Transverse colon (tissue), 4 donors: Measurements from ENCODE around the gene VPS18.

Experiments
- POLR2A ChIP-seq: fragments of 450-650 bp; IDR thresholded peaks from one replicate; pipeline ENCODE4 v1.6.1; 2016; ENCODE audit warnings: antibody characterized with exemption, mild to moderate bottlenecking, moderate library complexity
- POLR2AphosphoS5 ChIP-seq, 3 donors: sonication (generic); formaldehyde crosslinking; IDR thresholded peaks; one replicate each; pipeline ENCODE4 v1.6.1; 2016; ENCODE audit warnings: antibody characterized with exemption in 3 of 3
- TF ChIP-seq, protein P1 (sequence below), 5 experiments: fragments of 200-600 bp in 3 of 5; fragments of 450-650 bp in 2 of 5; sonication (generic) in 3 of 5; IDR thresholded peaks; 1 replicate in 2 of 5; 2 replicates in 3 of 5; pipeline ENCODE4 v1.5.1; 2016 to 2017; ENCODE audit warnings: antibody characterized with exemption in 5 of 5, inconsistent platforms in 3 of 5, mild to moderate bottlenecking in 2 of 5, moderate library complexity in 1 of 5

DNA sequence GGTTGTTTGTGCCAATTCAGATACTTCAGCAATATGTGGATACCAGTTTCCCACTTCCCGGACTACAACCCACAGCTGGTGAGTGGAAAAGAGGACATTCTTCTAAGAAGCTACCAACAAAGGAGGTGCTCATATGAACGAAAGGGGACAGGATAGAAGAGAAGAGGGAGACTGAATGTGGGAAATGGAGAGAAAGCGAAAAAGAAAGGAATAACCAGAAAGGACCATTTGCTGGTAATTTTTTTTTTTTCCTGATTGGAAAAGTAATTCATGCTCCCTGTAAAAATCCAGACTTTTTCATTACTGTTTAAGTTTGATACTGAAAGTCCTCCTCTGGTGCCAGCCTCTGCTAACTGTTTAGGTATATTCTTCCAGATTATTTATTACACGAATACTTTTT, 57.5 kb downstream of the VPS18 start:
- TF ChIP-seq, protein P1, sequence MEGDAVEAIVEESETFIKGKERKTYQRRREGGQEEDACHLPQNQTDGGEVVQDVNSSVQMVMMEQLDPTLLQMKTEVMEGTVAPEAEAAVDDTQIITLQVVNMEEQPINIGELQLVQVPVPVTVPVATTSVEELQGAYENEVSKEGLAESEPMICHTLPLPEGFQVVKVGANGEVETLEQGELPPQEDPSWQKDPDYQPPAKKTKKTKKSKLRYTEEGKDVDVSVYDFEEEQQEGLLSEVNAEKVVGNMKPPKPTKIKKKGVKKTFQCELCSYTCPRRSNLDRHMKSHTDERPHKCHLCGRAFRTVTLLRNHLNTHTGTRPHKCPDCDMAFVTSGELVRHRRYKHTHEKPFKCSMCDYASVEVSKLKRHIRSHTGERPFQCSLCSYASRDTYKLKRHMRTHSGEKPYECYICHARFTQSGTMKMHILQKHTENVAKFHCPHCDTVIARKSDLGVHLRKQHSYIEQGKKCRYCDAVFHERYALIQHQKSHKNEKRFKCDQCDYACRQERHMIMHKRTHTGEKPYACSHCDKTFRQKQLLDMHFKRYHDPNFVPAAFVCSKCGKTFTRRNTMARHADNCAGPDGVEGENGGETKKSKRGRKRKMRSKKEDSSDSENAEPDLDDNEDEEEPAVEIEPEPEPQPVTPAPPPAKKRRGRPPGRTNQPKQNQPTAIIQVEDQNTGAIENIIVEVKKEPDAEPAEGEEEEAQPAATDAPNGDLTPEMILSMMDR (IDR thresholded peaks at IDR 0.05): no peak
- TF ChIP-seq POLR2AphosphoS5 (IDR thresholded peaks at IDR 0.05): no peak
- TF ChIP-seq POLR2A: no peak
